NCI-H510A treated with DMSO at 0.1 percent for 48 hours (cell line): ENCODE results near the gene RAB36.

Experiments used
- DNase-seq: peaks from one replicate; lab custom pipeline; 2025; lab: John Stamatoyannopoulos, UW

Gene RAB36, protein sequence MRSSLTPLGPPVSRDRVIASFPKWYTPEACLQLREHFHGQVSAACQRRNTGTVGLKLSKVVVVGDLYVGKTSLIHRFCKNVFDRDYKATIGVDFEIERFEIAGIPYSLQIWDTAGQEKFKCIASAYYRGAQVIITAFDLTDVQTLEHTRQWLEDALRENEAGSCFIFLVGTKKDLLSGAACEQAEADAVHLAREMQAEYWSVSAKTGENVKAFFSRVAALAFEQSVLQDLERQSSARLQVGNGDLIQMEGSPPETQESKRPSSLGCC

DNA sequence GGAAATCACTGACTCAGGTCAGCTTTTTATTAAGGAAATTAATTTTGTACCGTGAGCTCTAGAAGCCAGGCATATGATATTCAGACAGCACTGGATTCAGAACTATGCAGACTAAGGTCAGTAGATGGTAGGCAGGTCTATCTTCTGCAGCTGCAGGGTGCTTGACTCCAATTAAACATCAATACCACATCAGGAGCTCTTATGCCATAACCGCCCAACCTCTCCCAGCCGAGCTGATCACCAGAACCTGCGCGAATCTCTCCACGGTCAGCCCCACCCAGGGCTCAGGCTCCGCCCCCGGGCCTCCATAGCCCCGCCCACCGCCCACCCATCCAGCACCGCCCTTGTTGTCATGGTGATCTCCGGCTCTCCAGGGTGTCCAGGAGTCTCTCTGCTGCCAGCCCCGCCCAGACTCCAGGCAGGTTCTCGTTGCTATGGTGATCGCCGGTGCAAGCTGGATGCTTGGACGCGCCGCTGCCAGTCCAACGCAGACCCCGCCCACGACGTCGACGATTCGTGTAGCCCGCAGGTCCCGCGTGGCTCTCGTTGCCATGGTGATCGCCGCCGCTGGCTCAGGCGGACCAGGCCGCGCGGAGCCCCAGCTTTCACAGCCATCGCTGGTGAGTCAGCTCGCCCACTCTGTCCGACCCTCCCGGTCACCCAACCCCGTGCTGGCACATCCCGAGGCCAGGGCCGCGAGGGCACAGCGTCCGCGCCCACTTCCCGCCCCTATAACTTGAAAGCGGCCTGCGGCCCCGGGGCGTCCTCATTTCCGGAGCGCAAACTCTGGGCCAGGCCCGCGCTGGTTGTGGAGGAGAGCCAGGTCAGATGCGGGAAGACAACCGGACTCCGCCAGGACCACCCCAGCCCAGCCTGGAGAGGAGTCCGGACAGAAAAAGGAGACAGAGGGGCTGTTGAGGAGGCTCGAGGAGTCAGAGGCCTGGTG, at the start of gene RAB36:
Gene RAB36, plus strand, starts transcription at position 546 of the 946 bp plus-strand sequence. CDS start 1,140 bp downstream, outside the sequence.
- DNase-seq, result peak; percentile 83

DNA sequence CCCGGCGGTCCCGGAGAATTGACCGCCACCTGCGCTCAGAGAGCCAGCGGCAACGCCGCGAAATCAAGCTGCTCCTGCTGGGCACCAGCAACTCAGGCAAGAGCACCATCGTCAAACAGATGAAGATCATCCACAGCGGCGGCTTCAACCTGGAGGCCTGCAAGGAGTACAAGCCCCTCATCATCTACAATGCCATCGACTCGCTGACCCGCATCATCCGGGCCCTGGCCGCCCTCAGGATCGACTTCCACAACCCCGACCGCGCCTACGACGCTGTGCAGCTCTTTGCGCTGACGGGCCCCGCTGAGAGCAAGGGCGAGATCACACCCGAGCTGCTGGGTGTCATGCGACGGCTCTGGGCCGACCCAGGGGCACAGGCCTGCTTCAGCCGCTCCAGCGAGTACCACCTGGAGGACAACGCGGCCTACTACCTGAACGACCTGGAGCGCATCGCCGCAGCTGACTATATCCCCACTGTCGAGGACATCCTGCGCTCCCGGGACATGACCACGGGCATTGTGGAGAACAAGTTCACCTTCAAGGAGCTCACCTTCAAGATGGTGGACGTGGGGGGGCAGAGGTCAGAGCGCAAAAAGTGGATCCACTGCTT, 49.4 kb upstream of the RAB36 start:
- no peak for DNase-seq

DNA sequence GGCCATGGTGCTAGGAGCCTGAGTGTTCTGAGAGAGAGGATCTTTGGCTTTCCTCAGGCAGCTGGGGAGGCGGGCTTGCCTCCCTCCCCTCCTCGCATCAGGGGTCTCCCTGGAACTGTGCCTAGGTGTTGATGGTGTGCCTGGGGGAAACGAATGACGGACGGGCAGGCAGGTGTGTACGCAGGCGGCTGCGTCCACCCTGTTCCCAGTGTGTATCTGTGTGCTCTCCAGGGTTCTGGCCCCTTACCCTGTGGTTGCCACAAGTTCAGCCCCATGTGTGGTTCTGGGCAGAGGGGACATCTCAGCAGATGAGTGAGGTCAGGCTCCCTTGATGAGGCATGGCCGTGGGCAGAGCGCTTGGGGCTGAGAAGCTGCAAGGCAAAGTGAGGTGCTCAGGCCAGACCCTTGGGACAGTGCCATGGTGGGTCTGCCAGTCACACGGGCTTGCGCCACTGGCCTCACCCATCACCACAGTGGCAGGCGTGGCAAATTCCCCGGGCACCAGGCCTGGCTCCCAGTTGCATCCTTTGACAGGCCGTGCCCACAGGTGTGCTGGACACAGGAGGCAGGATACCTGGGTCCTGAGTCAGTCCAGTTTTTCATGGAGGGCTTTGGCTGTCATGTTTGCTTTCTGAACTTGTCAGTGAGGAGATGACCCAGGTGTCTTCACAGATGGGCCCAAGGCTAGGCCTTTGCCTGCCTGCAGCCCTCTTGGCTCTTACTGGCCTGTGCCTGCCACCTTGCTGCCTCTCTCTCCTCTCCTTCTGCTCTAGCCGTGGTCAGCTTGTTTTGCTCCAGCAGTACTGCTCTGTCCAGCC, 47.7 kb upstream of the RAB36 start:
- DNase-seq, result no peak

DNA sequence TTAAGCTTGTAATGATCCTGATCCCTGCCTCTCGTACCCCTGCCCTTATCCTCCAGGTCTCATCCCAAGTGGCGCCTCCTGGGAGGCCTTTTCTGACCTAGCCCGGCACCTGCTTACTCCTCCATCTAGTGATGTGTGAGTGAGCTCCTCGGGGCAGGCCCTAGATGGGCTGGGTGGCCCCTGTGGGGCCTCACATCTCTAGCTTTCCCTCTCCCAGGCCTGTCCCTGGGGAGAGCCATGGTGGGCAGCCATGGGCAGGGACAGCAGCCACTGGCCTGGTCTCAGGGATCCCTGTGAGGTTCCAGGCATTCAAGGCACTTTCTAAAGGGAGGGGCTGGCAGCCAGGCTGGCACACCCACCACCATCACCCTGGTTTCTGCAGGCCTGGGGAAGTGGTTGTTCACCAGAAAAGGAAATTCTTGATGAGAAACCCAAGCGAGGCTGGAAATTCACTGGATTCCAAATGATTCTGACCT, 47.0 kb upstream of the RAB36 start:
- no peak for DNase-seq

DNA sequence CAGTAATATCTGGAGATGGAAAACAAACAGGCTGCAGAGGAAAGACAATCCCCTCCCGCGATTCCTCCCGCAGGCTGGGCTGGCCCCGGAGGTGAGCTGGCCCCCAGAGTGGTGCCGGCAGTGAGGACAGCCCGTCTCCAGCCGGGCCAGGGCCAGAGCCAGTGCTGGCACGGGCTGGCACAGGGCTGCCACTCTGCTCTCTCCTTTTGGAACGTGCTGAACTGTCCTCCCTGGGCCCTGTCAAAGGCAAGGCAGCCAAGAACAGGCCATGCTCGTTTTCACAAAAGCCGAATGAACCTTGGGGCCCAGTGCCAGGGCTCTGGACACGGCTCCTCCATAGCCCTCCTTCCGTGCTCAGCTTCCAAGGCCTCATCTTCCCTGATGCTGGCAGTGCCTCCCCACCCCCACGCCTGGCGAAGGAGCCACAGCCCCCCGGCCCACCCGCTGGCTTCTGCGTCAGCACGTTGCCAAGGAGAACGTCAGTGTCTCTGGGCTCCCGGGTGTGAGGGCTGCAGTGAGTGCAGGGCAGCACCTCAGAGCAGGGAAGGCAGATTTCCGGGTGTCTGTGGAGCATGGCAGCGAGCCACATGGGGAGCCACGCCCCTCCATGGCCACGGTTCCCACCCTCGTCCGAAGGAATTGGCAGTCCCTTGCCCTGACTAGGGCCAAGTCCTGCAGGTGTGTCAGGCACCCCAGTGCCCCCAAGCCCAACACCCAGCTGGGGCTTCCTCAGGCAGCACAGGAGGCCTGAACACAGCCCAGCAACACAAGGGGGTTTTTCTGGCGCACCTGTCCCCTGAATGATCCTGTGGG, 46.4 kb upstream of the RAB36 start:
- DNase-seq, result no peak

DNA sequence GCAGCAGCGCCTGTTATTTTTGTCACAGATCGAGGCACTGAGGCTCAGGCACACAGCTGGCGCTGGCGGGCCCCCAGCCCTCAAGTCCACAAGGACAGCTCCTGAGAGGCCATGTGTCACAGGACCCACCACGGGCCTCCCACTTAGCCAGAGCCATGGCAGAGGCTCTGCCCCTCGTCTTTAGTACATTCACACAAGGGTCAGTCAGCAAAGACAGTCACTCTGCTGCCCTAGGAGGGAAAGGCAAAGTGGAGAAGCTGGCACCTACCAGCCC, 45.8 kb upstream of the RAB36 start:
- no peak for DNase-seq

DNA sequence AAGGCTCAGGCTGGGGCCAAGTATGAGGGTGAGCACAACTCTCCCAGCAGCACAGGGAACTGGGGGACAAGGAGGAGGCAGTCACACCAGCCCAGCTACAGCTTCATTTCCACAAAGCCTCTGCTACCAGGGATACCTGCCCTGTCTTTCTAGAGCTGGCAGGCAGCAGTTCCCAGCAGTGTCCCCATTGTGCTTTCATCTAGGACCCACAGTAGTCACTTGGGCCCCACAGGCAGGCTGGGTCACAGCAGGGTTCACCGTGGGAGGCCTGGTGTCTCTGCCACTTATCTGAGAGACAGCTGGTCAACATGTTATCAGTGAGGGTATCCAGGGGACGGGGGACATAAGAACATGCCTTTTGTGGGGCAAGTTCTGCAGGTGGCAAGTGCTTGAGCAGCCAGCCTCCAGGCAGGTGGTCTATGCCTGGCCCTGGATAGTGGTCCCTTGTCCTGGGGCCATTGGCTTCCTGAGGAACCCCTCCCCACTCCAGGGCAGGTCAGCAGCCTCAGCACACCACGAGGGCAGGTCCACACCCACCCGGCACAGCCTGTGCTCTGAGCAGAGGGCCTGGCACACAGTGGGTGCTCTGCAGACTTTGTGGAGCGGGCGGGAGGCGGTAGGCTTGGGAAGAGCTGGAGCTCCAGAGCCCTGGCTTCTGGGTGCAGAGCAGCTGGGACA, 45.0 kb upstream of the RAB36 start:
- DNase-seq, result no peak

DNA sequence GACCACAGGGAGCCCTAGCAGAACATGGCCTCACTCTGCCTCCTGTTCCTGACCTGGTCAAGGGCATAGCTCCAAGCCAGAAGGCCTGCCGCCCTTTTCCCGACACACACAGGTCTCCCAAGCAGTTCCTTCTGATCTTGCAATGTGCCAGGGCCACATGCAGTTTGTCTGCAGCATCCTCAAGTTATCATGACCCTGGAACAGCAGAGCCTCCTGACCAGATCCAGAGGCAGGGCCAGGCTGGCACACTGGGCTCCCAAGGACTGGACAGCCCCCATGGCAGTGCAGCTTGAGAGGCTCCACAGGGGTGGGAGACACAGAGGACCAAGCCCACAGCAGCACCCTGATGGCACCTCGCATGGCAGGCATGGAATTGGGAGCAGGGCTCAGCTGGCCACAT, 43.8 kb upstream of the RAB36 start:
- no peak for DNase-seq

DNA sequence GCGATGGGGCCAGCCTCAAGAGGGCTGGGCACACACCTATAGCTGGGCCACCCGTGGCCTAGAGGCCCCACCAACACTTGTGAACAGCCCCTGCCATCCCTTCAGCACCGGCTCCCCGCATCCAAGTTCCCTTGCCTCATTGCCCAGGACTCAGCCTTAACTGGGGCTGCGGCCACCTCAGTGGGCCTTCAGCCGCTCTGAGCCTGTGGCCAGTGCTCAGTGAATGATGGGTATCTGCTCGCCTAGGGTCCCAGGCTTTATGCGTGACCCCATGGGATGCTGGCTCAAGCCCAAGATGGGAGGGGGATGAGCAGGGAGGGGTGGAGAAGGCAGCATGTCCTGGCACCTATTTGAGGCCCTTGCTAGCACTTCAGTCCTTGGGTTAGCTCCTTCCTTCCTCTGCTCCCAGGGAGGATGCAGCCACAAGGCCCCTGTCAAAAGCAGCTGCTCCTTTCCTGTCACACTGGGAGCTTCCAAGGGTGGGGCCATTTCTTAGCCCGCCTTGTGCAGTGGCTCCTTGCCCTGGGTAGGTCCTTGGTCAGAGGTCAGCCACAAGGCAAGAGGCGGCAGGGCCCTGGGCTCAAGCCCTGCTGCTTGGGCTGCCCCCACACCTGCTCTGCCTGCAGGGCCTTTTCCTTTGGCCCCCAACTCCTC, 43.1 kb upstream of the RAB36 start:
- DNase-seq, result no peak

DNA sequence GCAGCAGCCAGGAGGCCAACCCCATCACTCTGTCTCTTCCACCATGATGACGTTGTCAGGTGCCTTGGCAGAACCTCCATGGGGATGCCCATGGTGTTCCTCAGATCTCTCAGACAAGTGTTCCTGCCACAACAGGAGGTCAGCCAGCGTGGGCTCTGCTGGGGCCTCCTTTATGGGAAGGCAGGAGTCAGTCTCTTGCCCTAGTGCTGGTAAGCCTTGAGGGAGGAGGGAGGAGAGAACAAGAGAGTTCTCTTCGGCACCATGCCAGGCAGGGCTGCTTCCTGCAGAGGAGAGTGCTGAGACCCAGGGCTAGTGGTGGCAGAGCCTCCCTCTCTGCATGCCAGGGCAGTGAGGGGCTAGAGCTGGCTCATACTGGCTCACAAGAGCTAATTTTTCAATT, 42.5 kb upstream of the RAB36 start:
- DNase-seq, result no peak

DNA sequence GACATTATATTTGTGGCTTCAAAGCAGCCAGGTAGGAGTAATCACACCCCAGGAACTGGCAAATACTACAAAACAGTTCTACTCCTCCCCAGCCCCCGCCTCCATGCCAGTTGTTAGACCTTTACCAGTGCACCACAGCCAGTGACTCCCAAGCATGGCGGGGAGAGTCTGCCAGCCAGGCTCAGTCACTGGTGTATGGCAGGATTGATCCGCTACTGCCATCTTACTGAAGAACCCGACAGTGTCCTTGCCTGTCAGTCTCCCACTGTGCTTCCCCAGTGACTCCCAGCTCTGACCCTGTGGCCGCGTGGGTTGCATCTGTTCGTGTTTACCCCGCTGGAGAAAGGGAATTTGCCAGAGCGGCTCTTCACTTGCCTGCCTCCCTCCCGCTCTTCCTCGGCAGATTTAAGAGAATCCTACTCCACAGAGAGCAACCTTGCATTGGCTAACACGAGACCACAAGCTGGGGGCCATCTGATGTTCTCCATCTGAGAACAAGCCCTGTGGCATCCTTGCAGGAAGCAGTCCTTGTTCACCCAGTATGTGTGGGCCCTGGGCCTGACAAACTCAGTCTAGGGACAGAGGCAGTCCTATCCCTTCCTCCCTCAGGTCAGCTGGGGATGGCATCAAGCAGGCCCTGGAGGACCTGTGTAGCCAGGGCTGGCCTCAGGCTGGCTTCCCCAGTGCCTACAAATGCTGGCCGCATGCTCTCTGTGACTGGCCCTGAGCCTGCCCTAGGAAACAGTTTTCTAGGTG, 41.9 kb upstream of the RAB36 start:
- no peak for DNase-seq

DNA sequence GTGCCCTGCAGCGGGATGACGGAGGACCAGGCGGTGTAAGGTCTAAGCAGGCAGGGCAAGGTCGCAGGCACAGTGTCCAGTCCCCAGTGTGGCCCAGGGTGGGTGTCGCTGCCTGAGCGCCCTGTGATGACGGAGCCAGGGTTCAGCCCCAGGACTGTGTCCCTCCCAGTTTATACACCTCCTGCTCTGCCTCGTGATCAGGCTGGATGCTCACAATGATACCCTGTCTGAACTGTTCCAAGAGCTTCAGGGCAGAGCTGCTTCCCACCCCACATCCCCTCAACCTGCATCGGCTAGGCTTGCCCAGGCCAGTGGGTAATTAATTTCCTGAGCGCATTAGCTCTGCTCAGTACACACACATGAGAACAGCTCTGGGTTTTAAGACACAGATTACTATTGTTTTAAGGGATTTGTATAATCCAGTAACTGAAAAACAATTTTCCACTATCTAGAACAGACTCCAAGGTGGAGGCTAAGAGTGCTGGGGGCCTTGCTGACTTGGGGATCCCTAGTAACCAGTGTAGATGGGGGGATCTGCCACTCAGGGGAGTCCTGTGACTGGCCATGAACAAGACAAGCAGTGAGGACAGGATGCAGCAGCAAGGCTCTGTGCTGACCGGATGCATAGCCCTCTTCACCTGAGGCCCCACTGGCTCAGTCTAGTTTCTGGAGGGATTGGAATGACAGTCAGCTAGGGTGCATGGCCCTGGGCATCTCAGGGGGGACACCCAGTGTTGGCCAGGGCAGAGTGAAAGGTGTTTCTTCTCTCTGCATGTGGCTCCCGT, 40.9 kb upstream of the RAB36 start:
- DNase-seq, result no peak

DNA sequence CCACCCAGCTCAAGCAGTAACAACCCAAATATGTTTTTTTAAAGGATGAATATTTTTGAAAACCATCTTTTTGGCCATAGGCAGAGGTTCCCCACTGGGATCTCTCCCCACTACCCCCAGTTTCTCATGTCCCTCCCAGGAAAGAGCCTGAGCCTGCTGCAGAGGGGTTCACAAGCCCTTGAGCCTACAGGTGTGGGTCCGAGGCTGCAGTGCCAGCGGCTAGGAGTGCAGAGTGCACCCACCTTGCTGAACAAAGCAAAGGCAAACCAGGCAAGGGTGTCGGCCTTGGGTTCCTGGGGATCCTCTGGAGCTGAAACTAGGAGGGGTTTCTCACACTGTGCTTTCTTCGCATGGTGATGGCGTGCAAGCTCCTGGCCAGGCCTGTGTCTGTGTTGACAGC, 40.0 kb upstream of the RAB36 start:
- DNase-seq, result no peak

DNA sequence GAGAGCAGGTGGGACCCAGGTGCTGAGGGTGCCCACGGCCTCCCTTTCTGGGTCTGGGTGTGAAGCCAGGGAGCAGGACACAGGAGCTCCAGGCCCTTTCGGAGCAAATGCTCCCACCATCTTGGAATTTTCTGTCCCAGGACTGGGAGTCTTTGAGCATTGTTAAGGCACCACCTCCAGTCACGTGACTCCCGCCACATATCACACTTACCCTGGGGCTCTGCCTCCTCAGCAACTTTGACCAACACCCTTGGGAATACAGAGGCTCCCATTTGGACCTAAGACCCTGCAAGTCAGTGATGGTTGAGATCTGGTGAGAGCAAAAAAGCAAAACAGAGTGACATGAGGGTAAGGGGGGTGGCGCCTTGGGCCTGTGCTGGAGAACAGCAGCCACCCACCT, 39.4 kb upstream of the RAB36 start:
- DNase-seq, result no peak

DNA sequence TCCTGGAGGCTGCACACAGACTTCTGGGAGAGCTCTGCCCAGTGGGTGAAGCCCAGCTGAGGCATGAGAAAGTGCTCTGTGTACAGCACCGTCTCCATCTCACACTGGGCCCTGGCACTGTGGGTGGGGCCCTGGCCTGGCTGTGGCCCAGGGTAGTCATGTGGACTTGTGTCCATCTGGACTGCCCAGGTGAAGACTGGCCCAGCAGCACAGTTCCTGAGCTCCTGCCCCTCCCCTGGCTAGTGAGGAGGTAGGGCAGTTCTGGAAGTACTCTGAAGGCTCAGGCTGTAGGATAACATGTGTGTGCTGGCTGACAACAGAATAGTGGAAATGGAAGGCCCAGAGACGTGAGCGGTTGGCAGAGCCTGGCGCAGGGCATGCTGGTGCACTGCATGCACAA, 38.9 kb upstream of the RAB36 start:
- DNase-seq, result no peak

DNA sequence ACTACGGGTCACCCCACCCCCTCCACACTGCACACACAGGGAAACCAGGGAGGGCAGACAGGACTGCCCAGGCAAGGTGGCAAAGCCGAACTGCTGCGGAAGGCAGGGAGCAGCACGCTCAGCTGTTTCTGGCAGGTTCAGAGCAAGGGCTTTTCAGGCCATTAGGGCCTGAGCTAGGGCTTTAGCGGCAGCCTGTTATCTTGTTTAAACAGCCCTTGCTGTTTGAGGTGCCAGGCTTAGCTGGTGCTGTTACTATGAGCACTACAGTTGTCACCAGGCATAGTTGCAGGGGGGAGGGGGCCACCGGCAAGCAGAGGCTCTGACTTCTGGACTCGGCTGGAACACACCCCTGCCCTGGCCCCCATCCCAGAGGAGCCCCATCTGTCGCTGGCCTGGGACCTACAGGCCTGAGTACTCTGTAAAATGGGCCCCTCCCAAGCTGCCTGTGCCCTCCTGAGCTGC, 38.3 kb upstream of the RAB36 start:
- peak; percentile 35 for DNase-seq

DNA sequence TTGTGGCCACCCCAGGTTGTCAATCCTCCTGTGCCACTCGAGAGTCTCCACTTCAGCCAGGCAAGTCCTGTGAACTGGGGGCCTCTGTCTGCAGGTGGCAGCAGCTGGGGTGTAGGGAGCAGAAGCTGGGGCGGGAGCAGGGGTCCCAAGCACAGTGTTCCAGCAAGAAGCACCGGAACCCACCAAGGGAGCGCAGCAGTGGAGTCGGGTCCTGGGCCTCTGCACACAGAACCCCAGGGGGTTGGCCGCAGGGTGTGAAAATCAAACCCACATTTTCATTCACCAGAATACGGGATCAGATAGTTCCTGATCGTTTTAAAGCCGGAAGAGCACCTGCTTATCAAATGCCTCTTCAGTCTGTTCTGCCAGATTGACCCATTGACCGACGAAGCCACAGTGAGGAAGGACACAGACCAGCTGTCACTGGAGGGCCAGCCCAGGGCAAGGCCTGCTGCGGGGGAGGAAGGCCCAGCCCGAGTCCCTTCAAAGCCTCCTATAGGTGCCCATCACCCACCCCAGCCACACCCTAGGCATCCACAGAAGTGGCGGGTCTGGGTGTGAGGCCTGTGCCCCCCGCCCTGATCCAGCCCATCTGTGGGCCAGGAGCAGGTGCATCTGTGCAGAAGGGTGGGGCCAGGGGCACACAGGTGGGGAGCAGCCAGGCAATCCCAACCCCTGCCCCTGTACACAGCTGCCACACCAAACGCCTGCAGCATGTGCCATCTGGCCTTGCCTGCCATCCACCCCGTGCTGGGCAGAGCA, 37.6 kb upstream of the RAB36 start:
- peak; percentile 19 for DNase-seq
